SK-N-MC (cell line): ENCODE results near the gene PCDH11X.
"Not testable (repeated sequence)": the region's sequence is repeated elsewhere in the genome, so short reads cannot be mapped to it uniquely, and the experiment has no call there.

ENCODE experiments used
- EZH2 ChIP-seq: fragments of 200-600 bp; sonication (generic); IDR thresholded peaks from one replicate; pipeline ENCODE4 v1.6.1; 2017; ENCODE audit warnings: antibody characterized with exemption
- POLR2AphosphoS5 ChIP-seq: IDR thresholded peaks from 2 replicates; pipeline ENCODE4 v1.6.1; 2012; ENCODE audit warnings: mild to moderate bottlenecking, low read depth, low read length, borderline replicate concordance

DNA sequence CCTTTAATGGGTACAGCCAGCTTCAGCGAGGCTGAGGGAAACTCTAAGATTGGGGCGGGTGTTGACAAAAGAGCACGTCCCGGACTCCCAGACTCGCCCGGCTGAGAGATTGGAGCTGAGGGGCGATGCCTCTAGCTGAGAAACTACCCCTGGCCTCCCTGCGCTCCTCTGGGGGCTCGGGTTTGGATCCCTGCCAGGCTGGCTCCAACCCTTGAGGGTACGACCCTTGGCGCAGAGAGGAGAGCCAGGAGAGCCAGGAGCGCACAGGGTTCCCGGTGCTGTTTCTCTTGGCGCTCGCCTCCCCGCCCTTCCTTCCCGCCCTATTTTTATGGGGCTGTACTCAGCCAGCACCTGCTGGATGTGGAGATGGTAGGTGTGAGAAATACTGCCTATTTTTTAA, 833 bp downstream of the PCDH11X start:
- not testable (repeated sequence) for TF ChIP-seq POLR2AphosphoS5, EZH2
